Measurements from ENCODE around the gene EXOC6. TPM values are rescaled to one million over a fixed set of nuclear protein-coding genes. Genes with fewer than 3 reads are reported as not detected.

EXOC6 gene
- total RNA-seq, 2 donors from 2014 or later, result 13.2 to 70.8 TPM

- H3K27ac ChIP-seq, result no peak overlapping the region
- H3K36me3 ChIP-seq (replicated peaks in 1 of 2; ENCODE audit: insufficient read depth in 1 of 2, low read depth in 2 of 2), result no peaks in the 10 kb centered on the region
- H3K4me1 ChIP-seq, result no peaks in the 10 kb centered on the region
- ATAC-seq (no peak), DNase-seq (no peak)
- intact Hi-C loops (cut with DNase I), result no loop called here
- H3K4me3 ChIP-seq, result no peak overlapping the region
- H3K27me3 ChIP-seq, result no peaks in the 10 kb centered on the region
- WGBS, 2 donors, result 86 to 91% methylated on average over 2 of the region's 2 CpGs
- no peaks in the 10 kb centered on the region for H3K9me3 ChIP-seq
- TF ChIP-seq POLR2A (IDR thresholded peaks at IDR 0.05) (no peak), CTCF (IDR thresholded peaks at IDR 0.05) (no peak)
These were observed 113.3 kb downstream of the EXOC6 start for GRCh38 chr10:92961638-92962037.

- 68 to 72% methylated on average over 2 of the region's 2 CpGs for WGBS, 2 donors
- Histone ChIP-seq H3K36me3 (replicated peaks in 1 of 2; ENCODE audit: insufficient read depth in 1 of 2, low read depth in 2 of 2) (no peaks in the 10 kb centered on the region), H3K27ac (no peak overlapping the region), H3K27me3 (no peaks in the 10 kb centered on the region), H3K4me1 (no peaks in the 10 kb centered on the region), H3K9me3 (no peaks in the 10 kb centered on the region), H3K4me3 (no peak overlapping the region)
- DNase-seq (no peak), ATAC-seq (no peak)
- TF ChIP-seq CTCF (IDR thresholded peaks at IDR 0.05), result peak; percentile 43 to 58 (median 52)
- TF ChIP-seq POLR2A (IDR thresholded peaks at IDR 0.05), result no peak
- intact Hi-C loops (cut with DNase I), result no loop called here
These were observed 117.0 kb downstream of the EXOC6 start for GRCh38 chr10:92965314-92965713.

GRCh38 chr10:92967641-92968040 is 119.3 kb downstream of the EXOC6 start:
- WGBS, 2 donors, result 91 to 100% methylated on average over 2 of the region's 2 CpGs
- ATAC-seq (no peak), DNase-seq (no peak)
- TF ChIP-seq POLR2A (IDR thresholded peaks at IDR 0.05) (no peak), CTCF (IDR thresholded peaks at IDR 0.05) (no peak)
- H3K27me3 ChIP-seq, result no peaks in the 10 kb centered on the region
- intact Hi-C loops (cut with DNase I), result no loop called here
- H3K27ac ChIP-seq, result no peak overlapping the region
- no peaks in the 10 kb centered on the region for H3K36me3 ChIP-seq (replicated peaks in 1 of 2; ENCODE audit: insufficient read depth in 1 of 2, low read depth in 2 of 2)
- H3K4me1 ChIP-seq, result no peaks in the 10 kb centered on the region
- no peak overlapping the region for H3K4me3 ChIP-seq
- no peaks in the 10 kb centered on the region for H3K9me3 ChIP-seq

GRCh38 chr10:92969151-92969550 is 120.8 kb downstream of the EXOC6 start:
- no peaks in the 10 kb centered on the region for H3K4me1 ChIP-seq
- TF ChIP-seq POLR2A (IDR thresholded peaks at IDR 0.05) (no peak), CTCF (IDR thresholded peaks at IDR 0.05) (no peak)
- WGBS, 2 donors, result 92 to 94% methylated on average over 1 of the region's 1 CpG
- DNase-seq (no peak), ATAC-seq (no peak)
- H3K36me3 ChIP-seq (replicated peaks in 1 of 2; ENCODE audit: insufficient read depth in 1 of 2, low read depth in 2 of 2), result no peaks in the 10 kb centered on the region
- intact Hi-C loops (cut with DNase I), result no loop called here
- H3K27me3 ChIP-seq, result no peaks in the 10 kb centered on the region
- no peak overlapping the region for H3K4me3 ChIP-seq
- H3K9me3 ChIP-seq, result no peaks in the 10 kb centered on the region
- no peak overlapping the region for H3K27ac ChIP-seq

- WGBS, 2 donors, result 95 to 98% methylated on average over 3 of the region's 3 CpGs
- TF ChIP-seq CTCF (IDR thresholded peaks at IDR 0.05) (no peak), POLR2A (IDR thresholded peaks at IDR 0.05) (no peak)
- no peaks in the 10 kb centered on the region for H3K36me3 ChIP-seq (replicated peaks in 1 of 2; ENCODE audit: insufficient read depth in 1 of 2, low read depth in 2 of 2)
- ATAC-seq (no peak), DNase-seq (no peak)
- no peaks in the 10 kb centered on the region for H3K27me3 ChIP-seq
- no peaks in the 10 kb centered on the region for H3K9me3 ChIP-seq
- H3K27ac ChIP-seq, result no peak overlapping the region
- H3K4me1 ChIP-seq, result no peaks in the 10 kb centered on the region
- no peak overlapping the region for H3K4me3 ChIP-seq
- intact Hi-C loops (cut with DNase I), result no loop called here
These were observed 122.2 kb downstream of the EXOC6 start for GRCh38 chr10:92970301-92971070.
